DMS114 treated with DMSO at 0.1 percent for 48 hours (cell line): ENCODE results near the gene ASB1.
"Not testable (repeated sequence)": the region's sequence is repeated elsewhere in the genome, so short reads cannot be mapped to it uniquely, and the experiment has no call there.

Experiments
- DNase-seq: peaks from one replicate; lab custom pipeline; 2025; ENCODE audit not compliant: unreplicated experiment; lab: John Stamatoyannopoulos, UW

The ASB1 gene

DNA sequence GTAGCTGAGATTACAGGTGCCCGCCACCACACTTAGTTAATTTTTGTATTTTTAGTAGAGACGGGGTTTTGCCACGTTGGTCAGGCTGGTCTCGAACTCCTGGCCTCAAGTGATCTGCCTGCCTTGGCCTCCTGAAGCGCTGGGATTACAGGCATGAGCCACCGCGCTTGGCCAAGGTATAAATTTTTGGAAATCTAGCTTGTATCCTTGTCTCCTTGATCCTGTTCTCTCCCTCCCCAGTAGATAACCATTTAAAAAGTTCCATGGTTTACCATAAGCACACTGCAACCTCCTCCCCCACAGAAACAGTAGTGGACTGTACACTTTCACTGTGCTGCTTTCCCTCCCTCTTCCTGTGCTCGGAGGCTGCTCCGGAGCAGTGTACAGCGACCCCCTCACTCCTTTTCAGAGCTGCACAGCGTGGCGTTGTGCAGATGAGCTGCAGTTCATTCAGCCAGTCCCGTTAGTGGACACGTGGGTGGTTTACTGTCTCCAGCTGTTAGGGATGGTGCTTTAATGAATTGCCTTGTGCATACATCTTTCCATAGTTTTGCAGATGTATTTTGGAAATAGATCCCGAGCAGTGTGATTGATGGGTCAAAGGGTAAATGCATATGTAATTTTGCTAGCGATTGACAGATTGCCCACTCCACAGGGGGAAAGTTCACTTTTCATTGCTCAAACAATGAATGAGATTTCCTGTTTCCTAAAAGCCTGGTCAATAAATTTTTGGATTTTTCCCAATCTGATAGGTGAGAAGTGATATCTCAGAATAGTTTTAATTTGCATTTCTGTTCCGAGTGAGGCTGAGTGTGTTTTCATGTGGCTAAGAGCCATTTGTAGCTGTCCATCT, 14.8 kb downstream of the ASB1 start:
- no peak for DNase-seq

DNA sequence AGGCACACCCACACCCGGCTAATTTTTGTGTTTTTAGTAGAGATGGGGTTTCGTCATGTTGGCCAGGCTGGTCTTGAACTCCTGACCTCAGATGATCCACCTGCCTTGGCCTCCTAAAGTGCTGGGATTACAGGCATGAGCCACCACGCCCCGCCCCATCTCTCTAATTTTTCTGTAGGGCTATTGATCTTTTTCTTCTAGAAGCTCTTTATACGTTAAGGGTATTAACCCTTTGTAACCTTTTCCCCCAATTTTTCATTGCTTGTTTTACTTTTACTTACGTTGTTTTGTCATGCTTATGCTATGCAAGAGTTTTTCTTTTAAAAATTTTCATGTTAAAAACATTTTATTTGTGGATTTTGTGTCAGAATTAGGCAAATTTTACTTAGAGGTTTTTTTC, 15.5 kb downstream of the ASB1 start:
- not testable (repeated sequence) for DNase-seq

DNA sequence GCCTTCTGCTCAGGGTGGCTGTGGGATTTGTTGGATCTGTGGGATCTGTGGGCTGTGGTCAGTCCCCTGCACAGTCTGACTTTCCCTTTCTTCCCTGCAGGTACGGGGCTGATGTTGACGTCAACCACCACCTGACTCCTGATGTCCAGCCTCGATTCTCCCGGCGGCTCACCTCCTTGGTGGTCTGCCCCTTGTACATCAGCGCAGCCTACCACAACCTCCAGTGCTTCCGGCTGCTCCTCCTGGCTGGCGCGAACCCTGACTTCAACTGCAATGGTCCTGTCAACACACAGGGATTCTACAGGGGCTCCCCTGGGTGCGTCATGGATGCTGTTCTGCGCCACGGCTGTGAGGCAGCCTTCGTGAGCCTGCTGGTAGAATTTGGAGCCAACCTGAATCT, 17.5 kb downstream of the ASB1 start:
- no peak for DNase-seq

DNA sequence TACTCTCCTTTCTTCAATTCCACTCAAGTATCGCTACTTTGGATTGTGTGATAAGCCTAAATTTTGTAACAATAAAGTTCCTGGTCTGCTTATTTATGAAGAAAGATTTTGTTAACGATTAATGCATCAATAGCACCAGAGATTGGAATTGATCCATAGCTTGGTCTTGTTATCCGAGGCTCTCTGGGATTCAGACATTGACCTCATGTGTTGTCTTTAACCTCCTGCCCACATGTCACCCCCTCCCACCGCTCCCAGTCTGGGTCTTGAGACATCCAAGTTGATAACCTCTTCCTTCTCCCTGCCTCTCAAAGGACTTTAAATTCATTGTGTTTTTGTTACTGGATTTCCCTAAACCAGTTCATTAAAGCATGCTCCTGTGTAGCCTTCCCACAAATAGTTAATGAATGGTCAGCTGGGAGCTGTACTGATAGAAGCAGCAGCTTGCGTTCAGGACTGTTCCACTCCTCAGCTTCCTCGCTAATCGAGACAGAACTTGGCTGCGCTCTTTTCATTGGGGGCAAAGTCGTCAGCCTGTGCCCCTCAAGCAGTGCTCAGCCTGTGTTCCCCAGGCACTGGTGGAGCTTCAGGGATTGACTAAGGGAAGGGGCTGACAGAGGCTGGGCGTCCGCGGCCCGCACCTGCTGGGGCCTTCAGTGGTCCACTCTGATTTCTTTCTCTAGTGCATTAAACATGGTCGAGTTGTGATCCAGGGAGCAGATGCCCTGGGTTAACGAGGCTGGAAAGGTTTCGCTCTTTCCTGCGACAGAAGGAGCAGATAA, 18.9 kb downstream of the ASB1 start:
- no peak for DNase-seq

DNA sequence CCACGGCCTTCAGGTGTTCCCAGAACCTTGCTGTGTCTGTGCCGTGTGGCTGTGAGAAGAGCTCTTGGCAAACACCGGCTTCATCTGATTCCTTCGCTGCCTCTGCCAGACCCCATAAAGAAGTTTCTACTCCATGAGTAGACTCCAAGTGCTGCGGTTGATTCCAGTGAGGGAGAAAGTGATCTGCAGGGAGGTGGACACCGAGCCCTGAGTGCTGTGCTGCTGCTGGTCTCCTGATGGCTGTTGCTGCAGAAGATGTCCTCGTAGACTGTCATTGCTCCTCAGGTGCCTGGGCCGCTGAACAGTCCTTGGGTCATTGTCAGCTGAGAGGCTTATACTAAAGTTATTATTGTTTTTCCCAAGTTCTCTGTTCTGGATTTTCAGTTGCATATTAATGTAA, 19.6 kb downstream of the ASB1 start:
- no peak for DNase-seq

DNA sequence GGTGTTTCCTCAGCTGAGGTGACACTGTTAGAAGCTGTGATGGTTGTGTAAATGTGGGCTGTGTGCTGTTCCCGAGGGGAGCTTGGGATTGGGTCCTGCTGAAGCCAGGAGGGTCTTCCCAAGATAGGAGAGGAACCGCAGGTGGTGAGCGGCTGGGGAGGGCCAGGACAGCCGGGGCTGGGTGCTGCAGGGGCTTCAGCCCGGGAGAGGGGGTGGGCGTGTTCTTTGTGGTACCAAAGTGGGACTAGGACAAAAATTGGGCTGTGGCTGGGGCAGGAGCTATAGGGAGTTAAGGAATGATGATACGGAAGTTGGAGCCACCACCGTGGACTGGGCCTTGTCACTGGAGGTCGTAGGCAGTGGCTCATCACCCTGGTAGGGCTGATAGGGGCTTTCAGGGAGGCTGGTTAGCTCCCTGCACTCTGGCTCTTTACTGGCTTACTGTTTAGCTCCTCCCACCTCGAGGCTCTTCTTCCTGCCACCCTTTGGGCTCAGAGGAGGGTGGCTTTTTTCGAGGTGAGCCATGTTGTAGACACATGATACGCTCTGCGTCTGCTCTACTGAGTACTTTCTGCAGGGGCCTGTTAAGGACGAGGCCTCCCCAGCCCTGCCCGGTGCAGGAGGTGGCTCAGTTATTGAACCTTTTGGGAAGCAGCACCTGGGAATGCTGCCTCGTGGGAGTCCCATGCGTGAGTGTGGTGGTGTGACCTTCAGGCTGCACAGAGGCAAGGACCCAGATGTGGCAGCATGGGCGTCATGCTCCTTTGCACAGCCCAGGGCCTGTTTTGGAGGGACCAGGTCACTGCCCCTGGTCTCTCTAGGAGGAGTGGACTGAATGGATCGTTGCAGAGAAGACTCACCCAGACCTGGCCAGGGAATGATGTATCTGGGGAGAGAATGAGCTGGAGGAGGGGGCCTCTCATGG, 21.6 kb downstream of the ASB1 start:
- no peak for DNase-seq

DNA sequence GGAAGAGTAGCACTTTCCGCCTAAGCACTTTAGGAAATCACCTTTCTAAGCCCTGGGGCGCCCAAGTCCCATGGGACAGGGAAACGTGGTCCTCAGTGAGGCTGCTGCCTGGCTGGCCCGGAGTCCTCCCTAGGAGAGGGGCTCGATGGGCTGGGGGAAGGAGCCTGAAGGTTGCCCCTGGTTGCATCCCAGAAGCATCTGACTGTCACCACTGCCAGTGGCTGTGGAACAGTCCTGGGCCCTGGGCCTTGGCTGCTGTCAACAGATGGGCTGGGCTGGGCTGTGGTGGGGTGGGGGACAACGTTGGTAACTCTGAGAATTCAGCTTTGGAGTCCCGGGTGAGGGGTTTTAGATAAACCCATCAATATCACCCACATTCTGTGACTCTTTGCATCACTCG, 22.5 kb downstream of the ASB1 start:
- DNase-seq = no peak

DNA sequence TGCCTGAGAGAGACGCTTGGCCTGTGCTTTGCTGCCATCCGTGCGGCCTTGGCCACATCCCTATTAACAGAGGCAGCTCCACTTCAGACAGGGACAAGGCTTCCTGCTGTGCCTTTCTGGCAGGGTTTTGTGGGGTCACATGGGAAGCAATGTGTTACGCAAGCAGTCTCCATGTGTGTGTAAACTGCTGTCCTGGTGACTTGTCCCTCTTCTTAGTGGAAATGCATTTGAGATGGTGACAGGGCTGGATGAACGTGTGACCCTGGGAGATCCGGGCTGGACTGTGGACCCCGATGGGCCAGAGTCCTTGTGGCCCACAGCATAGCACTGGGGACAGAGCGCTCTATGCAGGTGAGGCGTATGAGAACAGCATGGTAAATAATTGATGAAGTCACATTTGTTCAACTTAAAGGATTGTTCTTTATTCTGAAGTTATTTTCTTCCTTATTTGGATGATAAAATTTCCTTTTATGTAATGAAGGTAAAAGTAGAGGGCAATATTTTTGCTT, 23.2 kb downstream of the ASB1 start:
- no peak for DNase-seq

DNA sequence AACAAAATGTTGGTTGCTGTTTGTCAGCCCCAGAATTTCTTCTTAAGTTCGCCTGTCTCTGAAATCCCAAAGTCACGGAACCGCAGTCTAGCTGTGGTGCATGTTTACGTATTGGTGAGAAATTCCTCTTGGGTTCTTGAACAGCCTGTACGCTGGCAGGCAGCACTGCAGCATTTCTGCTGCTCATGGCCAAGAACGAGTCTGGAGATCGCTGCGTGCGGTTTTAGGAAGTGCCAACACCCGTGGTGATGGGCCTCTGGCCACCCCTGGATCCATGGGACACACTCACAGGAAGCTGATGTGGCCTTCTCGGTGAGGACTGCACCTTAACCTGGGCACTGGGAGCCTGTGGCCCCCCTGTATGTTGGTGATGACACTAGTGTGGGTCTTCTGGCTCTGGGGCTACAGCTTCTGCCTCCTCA, 23.7 kb downstream of the ASB1 start:
- DNase-seq = no peak

DNA sequence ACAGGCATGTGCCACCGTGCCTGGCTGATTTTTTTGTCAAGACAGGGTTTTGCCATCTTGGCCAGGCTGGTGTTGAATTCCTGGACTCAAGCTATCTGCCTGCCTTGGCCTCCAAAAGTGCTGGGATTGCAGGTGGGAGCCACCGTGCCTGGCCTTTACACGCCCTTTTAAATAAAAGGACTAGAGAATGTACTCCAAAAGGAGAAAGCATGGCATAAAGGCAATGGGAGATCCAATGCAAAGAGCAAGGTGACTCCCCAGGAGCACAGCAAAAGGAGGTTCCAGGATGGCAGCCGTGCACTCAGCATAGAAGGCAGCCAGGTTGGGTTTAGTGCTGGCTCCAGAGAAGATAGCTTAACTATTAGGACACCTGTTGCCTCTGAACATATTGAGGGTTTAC, 27.1 kb downstream of the ASB1 start:
- no peak for DNase-seq

DNA sequence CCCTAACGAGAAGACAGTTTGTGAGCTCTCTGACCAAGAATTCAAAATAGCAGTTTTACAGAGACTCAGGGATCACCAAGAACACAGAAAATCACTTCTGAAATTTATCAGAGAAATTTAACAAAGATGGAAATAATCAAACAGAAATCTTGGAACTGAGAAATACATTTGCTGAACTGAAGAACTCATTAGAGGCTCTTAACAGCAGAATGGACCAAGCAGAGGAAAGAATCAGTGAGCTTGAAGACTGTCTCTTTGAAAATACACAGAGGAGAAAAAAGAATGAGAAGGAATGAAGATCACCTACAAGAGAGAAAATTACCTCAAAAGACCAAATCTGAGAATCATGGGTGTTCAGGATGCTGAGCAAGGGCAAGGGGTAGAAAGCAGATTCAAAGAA, 29.7 kb downstream of the ASB1 start:
- DNase-seq = no peak

DNA sequence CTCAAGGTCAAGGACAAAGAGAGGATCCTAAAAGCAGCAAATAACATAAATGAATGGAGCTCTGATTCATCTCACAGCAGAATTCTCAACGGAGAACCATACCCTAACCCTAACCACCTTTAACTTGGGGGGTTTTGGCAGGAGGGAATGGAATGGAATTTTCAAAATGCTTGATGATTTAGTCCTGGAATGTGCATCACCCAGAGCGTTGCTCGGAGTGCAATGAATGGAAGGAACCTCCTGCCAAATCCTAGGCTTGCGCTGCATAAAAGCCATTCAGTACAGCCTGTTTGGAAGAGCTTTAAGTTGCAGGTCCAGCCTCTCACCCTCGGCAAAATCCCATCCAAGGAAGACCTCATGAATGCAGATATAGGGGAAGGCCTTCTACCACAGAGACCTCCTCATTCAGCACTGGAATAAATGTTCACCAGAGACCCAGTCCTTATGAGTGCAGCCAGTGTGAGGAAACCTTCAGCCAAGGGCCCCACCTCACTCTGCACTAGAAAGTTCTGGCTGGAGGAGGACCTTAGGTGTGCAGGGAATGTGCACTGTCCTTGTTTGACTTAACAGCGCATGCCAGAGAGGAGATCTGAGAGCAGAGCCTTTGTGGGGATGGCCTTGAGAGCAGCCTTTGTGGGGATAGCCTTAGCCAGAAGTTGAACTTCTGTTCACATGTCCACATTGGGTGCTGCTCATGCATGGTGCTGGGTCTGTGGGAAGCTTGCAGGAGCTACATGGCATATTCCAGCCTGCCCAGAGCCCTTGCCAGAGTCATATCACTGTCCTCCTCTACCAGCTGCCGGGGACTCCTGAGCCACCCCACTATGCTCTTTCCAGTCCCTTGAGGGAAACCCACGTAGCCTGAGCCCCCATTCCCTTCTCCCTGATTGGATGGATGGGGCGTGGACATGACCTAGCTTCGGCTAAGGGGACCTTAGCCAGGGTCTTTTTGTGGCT, 30.5 kb downstream of the ASB1 start:
- no peak for DNase-seq

DNA sequence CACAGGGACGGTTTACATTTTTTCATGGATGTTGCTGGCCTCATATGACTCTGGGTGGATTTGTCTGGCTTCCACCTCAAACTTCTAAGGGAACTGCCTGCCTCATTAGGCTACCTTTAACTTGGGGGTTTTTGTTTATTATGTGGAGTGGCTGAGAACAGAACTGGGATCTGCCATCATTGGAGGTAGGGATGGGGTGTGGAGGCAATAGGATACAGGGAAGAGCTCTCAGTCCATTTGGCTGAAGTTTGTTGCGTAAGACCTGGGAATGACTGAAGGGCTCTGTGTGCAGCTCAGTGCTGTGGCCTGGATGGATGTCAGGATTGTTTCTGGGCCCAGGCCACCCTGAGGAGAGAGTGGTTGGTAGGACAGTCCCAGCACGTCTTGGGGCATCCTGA, 31.2 kb downstream of the ASB1 start:
- DNase-seq = no peak

DNA sequence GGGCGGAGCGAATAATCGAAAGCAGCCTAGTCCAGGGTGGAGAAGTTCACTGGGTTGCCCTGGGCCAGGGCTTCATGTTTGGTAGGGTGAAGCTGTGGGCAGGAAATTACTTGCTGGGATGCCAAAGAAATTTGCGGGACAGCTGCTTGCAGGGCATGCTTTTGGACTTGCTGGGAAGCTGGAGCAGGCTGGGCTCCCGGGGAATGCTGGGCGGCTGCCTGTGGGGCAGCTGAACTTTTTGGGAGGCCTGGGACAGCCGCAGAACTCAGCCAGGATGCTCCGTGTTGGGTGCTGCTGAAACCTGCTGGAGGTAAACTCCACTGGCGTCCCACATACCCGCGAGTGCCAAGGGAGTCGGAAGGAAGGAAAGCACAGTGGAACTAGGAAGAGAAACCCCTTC, 31.9 kb downstream of the ASB1 start:
- DNase-seq = no peak

DNA sequence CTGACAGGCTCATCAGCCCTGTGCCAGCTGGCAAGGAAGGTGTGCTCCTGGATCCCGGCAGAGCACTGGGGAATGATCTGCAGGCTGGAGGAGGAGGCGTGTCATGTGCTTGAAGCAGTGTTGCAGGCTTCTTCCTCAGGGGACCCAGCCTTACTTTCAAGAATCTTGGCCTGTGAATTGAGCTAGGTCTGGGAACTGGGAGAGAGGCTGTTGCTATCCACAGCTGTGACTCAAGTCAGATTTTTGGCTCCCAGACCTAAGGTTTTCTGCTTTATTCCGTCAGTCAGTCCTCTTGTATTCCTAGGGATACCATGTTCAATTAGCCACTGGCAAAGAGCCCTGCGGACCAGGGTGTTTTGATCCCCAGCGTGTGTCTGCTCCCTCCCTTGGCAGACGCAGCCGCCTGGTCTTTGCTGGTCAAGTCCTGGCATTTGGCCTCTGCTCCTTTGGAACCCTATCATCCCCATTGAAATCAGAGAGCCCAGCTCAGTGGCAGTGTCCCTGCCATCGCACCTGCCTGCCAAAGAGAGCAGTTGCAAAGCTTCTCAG, 32.4 kb downstream of the ASB1 start:
- DNase-seq = no peak

DNA sequence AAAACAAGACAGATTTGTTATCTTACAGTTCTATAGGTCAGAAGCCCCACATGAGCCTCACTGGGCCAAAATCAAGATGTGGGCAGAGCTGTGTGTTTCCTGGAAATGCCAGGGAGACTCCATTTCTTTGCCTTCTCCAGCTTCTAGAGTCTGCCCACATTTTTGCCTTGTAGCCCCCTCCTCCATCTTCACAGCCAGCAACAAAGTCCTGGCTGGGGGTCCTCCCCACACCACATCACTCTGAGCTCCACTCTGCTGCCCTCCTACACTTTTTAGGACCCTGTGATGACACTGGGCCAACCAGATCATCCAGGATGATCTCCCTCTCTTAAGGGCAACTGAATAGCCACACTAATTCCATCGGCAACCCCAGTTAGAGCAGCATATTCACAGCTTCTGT, 34.3 kb downstream of the ASB1 start:
- no peak for DNase-seq

DNA sequence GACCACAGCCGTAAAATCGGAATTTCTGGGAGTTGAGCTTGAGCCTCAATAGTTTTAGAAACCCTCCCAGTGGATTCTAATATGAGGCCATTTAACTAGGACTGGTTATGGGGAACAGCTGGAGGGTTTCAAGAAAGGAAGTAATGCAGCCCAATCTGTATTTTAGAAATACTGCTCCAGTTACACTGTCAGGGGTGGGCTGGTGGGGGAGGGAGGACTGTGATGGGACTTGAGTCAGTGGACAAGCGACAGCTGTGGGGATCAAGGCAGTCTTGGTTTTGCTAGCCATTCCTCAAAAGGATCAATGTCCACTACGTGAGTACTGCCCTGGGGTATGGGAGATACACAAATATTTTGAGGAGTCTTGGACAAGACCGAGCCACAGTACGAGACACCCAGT, 34.8 kb downstream of the ASB1 start:
- no peak for DNase-seq

DNA sequence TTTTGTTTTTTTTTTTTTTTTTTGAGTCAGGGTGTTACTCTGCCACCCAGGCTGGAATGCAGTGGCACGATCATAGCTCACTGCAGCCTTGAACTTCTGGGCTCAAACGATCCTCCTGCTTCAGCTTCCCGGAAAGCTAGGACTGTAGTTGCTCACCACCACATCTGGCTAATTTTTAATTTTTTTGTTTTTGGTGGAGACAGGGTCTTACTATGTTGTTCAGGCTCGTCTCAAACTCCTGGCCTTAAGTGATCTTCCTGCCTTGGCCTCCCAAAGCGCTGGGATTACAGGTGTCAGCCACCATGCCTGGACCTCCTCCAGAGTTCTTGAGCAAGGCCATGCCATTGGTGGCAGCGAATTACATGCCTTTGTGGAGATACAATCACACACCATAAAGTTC, 35.2 kb downstream of the ASB1 start:
- no peak for DNase-seq

DNA sequence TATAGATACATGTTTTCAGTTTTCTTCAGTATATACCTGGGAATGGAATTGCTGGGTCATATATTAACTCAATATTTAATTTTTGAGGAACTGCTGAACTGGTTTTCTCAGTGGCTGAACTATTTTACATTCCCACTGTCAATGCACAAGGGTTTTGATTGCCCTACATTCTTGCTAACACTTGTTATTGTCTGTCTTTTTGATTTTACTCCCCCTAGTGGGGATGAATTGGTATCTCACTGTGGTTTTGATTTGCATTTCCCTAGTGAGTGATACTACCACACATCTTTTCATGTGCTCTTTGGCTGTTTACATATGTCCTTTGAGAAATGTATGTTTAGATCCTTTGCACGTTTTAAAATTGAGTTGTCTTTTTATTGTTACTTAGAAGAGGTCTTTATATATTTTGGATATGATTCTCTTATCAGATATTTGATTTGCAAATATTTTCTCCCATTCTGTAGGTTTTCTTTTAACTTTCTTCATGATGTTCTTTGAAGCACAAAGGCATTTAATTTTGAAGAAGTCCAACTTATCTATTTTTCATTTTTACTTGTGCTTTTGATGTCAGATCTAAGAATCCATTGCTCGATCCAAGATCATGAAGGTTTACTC, 36.2 kb downstream of the ASB1 start:
- DNase-seq = peak; percentile 49
